GM12878 (cell line): ENCODE data around the gene ASIC2. TPM values are rescaled to one million over a fixed set of nuclear protein-coding genes. Genes with fewer than 3 reads are reported as not detected.

Experiments
- ATF3 ChIP-seq: IDR thresholded peaks from 2 replicates; pipeline ENCODE4 v1.6.1; 2011; ENCODE audit warnings: low read depth, mild to moderate bottlenecking, low read length, moderate library complexity, borderline replicate concordance; ENCODE audit errors: extremely low read depth
- GATAD2B ChIP-seq: fragments of 450-650 bp; conservative IDR thresholded peaks from 2 replicates; pipeline ENCODE4 v1.6.1; 2017; ENCODE audit warnings: low read depth, mild to moderate bottlenecking, moderate library complexity
- NFIC ChIP-seq: IDR thresholded peaks from 2 replicates; pipeline ENCODE4 v1.6.1; 2012; ENCODE audit warnings: low read depth, mild to moderate bottlenecking, inconsistent platforms, low read length, moderate library complexity
- POLR2AphosphoS2 ChIP-seq: IDR thresholded peaks from 2 replicates; pipeline ENCODE4 v1.6.1; 2011; ENCODE audit warnings: low read depth, mild to moderate bottlenecking, low read length, improper control_type of control experiment, moderate library complexity
- POU2F2 ChIP-seq: IDR thresholded peaks from 3 replicates; pipeline ENCODE4 v1.6.1; 2011; ENCODE audit warnings: low read depth, mild to moderate bottlenecking, low read length, borderline replicate concordance
- STAT3 ChIP-seq: IDR thresholded peaks from 2 replicates; pipeline ENCODE4 v1.6.1; 2011; ENCODE audit warnings: low read depth, low read length, improper control_type of control experiment
- TAF1 ChIP-seq: IDR thresholded peaks from 2 replicates; pipeline ENCODE4 v1.6.1; 2011; ENCODE audit warnings: mild to moderate bottlenecking, low read depth, low read length, borderline replicate concordance
- TCF7 ChIP-seq: IDR thresholded peaks from 2 replicates; pipeline ENCODE4 v1.6.1; 2014; ENCODE audit warnings: antibody characterized with exemption, borderline replicate concordance
- ZBED1 ChIP-seq: IDR thresholded peaks from 2 replicates; pipeline ENCODE4 v1.6.1; 2016; ENCODE audit warnings: borderline replicate concordance
- ZNF274 ChIP-seq: IDR thresholded peaks from one replicate; pipeline ENCODE4 v1.8.0; 2011; ENCODE audit not compliant: insufficient read length, insufficient read depth
- ZSCAN29 ChIP-seq: fragments of 450-650 bp; IDR thresholded peaks from 2 replicates; pipeline ENCODE4 v1.6.1; 2017; ENCODE audit warnings: mild to moderate bottlenecking, moderate library complexity
- ZZZ3 ChIP-seq: IDR thresholded peaks from 2 replicates; pipeline ENCODE4 v1.6.1; 2011; ENCODE audit warnings: low read depth; ENCODE audit not compliant: control insufficient read depth, insufficient read length
- polyA plus RNA-seq, 11 experiments: library from polyadenylated mRNA; depleted of rRNA in 4 of 11; unstranded in 6 of 11; stranded (reverse) in 5 of 11; fragments of >200 nt; fragmentation: Nextera tagmentation in 4 of 11; fragmentation: Illumina TruSeq in 1 of 11; extraction: Ambion mirVana in 4 of 11; extraction: Trizol in 1 of 11; gene quantifications; 1 replicate in 1 of 11; 2 replicates in 10 of 11; pipeline versions ENCODE4 v1.2.1 to v1.2.3, GENCODE V29; 2011 to 2016; ENCODE audit warnings: inconsistent platforms in 2 of 11, missing spikeins in 2 of 11, low read depth in 1 of 11
- total RNA-seq, 4 experiments: library from RNA; depleted of rRNA in 3 of 4; stranded (reverse); fragments of >200 nt in 3 of 4; fragmentation: Illumina TruSeq in 1 of 4; extraction: Trizol in 1 of 4; gene quantifications; 2 replicates each; pipeline versions ENCODE4 v1.2.1 to v1.2.3, GENCODE V29; 2013 to 2021
- TF ChIP-seq, protein P1 (sequence below): fragments of 450-650 bp; IDR thresholded peaks from 2 replicates; pipeline ENCODE4 v1.6.1; 2017; ENCODE audit warnings: low read depth, mild to moderate bottlenecking, moderate library complexity
- TF ChIP-seq, protein P2 (sequence below): IDR thresholded peaks from 2 replicates; pipeline ENCODE4 v1.6.1; 2011; ENCODE audit warnings: low read depth, low read length, improper control_type of control experiment, borderline replicate concordance

Gene ASIC2
- total and polyA plus RNA-seq, 10 of the 15 experiments (the other 5 are each of a cell fraction or from before 2014, with no cell fraction given), result not detected

DNA sequence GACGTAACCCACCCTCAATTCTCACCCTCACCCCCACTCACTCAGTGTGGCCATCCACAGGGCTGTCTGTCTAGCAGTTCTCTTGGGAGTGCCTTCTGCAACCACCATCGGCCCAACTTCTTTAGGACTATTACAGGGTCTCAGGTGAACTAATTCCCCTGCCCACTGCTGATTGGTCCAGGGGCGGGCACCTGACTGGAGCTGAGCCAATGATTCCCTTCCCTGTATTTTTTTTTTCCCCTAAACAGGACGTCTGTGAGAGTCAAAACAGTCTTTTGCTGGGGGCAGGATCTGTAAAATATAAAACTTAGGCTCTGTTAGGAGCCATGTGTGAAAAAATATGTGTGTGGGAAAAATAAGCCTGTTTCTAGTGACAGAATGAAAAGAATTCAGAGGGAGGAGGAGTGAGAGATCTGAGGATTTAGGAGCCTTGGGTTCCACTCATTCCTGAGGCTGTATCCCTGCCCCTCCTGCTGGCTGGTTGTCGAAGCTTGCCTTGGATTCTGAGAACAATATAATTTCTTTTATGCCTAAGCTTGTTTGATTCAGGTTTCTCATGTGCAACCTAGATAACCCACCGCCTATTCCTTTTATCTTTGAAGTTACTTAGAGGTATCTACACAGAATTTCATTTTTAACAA, 186.4 kb downstream of the ASIC2 start (continued):
- TF ChIP-seq, protein P1, sequence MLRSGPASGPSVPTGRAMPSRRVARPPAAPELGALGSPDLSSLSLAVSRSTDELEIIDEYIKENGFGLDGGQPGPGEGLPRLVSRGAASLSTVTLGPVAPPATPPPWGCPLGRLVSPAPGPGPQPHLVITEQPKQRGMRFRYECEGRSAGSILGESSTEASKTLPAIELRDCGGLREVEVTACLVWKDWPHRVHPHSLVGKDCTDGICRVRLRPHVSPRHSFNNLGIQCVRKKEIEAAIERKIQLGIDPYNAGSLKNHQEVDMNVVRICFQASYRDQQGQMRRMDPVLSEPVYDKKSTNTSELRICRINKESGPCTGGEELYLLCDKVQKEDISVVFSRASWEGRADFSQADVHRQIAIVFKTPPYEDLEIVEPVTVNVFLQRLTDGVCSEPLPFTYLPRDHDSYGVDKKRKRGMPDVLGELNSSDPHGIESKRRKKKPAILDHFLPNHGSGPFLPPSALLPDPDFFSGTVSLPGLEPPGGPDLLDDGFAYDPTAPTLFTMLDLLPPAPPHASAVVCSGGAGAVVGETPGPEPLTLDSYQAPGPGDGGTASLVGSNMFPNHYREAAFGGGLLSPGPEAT, result no peak
- TF ChIP-seq ATF3 (no peak), NFIC (no peak), TCF7 (no peak), GATAD2B (no peak), POU2F2 (no peak), POLR2AphosphoS2 (no peak), ZBED1 (no peak), ZNF274 (no peak), TAF1 (no peak), ZSCAN29 (no peak), STAT3 (no peak), ZZZ3 (no peak)
- TF ChIP-seq, protein P2, sequence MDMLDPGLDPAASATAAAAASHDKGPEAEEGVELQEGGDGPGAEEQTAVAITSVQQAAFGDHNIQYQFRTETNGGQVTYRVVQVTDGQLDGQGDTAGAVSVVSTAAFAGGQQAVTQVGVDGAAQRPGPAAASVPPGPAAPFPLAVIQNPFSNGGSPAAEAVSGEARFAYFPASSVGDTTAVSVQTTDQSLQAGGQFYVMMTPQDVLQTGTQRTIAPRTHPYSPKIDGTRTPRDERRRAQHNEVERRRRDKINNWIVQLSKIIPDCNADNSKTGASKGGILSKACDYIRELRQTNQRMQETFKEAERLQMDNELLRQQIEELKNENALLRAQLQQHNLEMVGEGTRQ, result no peak
